H1 (cell line): ENCODE data around the gene LAPTM4A. TPM values are rescaled to one million over a fixed set of nuclear protein-coding genes. Genes with fewer than 3 reads are reported as not detected.

Source experiments
- CTCF ChIA-PET: fragments of 300-600 bp; sonication (Branson Sonifier 250); formaldehyde crosslinking; loops from one replicate; lab custom pipeline; 2021; ENCODE audit not compliant: partially characterized antibody; lab: Charles Lee
- POLR2A ChIA-PET: fragments of 300-600 bp; sonication (Branson Sonifier 250); formaldehyde crosslinking; loops from one replicate; lab custom pipeline; 2021; ENCODE audit warnings: inconsistent platforms; ENCODE audit not compliant: partially characterized antibody; lab: Charles Lee
- DNase-seq, 2 experiments: peaks; one replicate each; pipeline versions ENCODE4 v3.0.0 to v3.0.0-alpha.2; 2010 to 2022; ENCODE audit warnings: low spot score in 2 of 2, low read depth in 1 of 2, mixed read lengths in 1 of 2
- FAIRE-seq: peaks from 2 replicates; lab custom pipeline; 2011; peaks lifted over from hg19 to GRCh38; lab: Jason Lieb, UNC
- H2AFZ ChIP-seq: 2 replicates; pipeline ENCODE4 v1.8.1; 2012; ENCODE audit warnings: low read length, inconsistent platforms
- H2AK5ac ChIP-seq: 2 replicates; pipeline ENCODE4 v1.6.1; 2013; ENCODE audit warnings: low read depth, low read length
- H2BK120ac ChIP-seq: replicated peaks from 2 replicates; pipeline ENCODE3; 2013; ENCODE audit warnings: low read depth, low read length, inconsistent platforms
- H2BK12ac ChIP-seq: 2 replicates; pipeline ENCODE4 v1.6.1; 2013; ENCODE audit warnings: low read depth, low read length
- H2BK15ac ChIP-seq: 2 replicates; pipeline ENCODE4 v1.6.1; 2013; ENCODE audit warnings: low read length
- H2BK20ac ChIP-seq: 2 replicates; pipeline ENCODE4 v1.6.1; 2013; ENCODE audit warnings: low read length
- H2BK5ac ChIP-seq: 2 replicates; pipeline ENCODE4 v1.6.1; 2013; ENCODE audit warnings: low read depth, low read length
- H3K14ac ChIP-seq: 2 replicates; pipeline ENCODE4 v1.6.1; 2013; ENCODE audit warnings: inconsistent platforms; ENCODE audit not compliant: insufficient read length
- H3K18ac ChIP-seq: 2 replicates; pipeline ENCODE4 v1.6.1; 2013; ENCODE audit warnings: low read length; ENCODE audit errors: extremely low read depth
- H3K23ac ChIP-seq: 2 replicates; pipeline ENCODE4 v1.6.1; 2013; ENCODE audit warnings: inconsistent platforms; ENCODE audit not compliant: insufficient read length
- H3K23me2 ChIP-seq: 2 replicates; pipeline ENCODE4 v1.6.1; 2013; ENCODE audit warnings: low read depth, low read length
- H3K27ac ChIP-seq: 2 replicates; pipeline ENCODE4 v1.6.1; 2011; ENCODE audit warnings: low read depth, low read length, inconsistent platforms
- H3K27me3 ChIP-seq, 4 experiments: replicated peaks in 1 of 4; 1 replicate in 1 of 4; 2 replicates in 3 of 4; pipeline versions ENCODE4 v1.6.1 to v1.8.1; 2011 to 2013; ENCODE audit warnings: low read length in 3 of 4, mild to moderate bottlenecking in 3 of 4, inconsistent platforms in 2 of 4, mixed read lengths in 2 of 4, moderate library complexity in 1 of 4; ENCODE audit not compliant: control insufficient read depth in 3 of 4, insufficient read depth in 3 of 4; ENCODE audit errors: extremely low read depth in 1 of 4
- H3K36me3 ChIP-seq, 4 experiments: 2 replicates each; pipeline versions ENCODE4 v1.6.1 to v1.8.1; 2011 to 2013; ENCODE audit warnings: mild to moderate bottlenecking in 4 of 4, low read length in 3 of 4, moderate library complexity in 2 of 4, control low read depth in 1 of 4, inconsistent platforms in 1 of 4; ENCODE audit not compliant: insufficient read depth in 4 of 4, control insufficient read depth in 2 of 4
- H3K4ac ChIP-seq: replicated peaks from 2 replicates; pipeline ENCODE3; 2013; ENCODE audit warnings: low read length, low read depth, mixed read lengths, inconsistent platforms; ENCODE audit not compliant: insufficient read length
- H3K4me1 ChIP-seq, 4 experiments: replicated peaks in 1 of 4; 1 replicate in 1 of 4; 2 replicates in 3 of 4; pipeline versions ENCODE4 v1.6.1 to v1.8.1; 2011 to 2013; ENCODE audit warnings: low read length in 3 of 4, inconsistent platforms in 2 of 4, mixed read lengths in 1 of 4; ENCODE audit not compliant: insufficient read depth in 4 of 4, control insufficient read depth in 3 of 4
- H3K4me2 ChIP-seq, 2 experiments: 2 replicates each; pipeline versions ENCODE4 v1.6.1 to v1.8.1; 2011 to 2013; ENCODE audit warnings: low read depth in 2 of 2, low read length in 2 of 2, control low read depth in 1 of 2, inconsistent platforms in 1 of 2, mild to moderate bottlenecking in 1 of 2; ENCODE audit not compliant: insufficient read depth in 1 of 2
- H3K4me3 ChIP-seq, 4 experiments: fragments of 200-600, 300-600 bp in 1 of 4; sonication (generic), shearing (Covaris generic), sonication (Bioruptor Twin) in 1 of 4; 2 replicates each; pipeline versions ENCODE4 v1.5.1 to v1.8.1; 2011 to 2016; ENCODE audit warnings: low read length in 4 of 4, low read depth in 3 of 4, control low read depth in 2 of 4, inconsistent platforms in 2 of 4, mild to moderate bottlenecking in 2 of 4, mixed read lengths in 1 of 4, moderate library complexity in 1 of 4; ENCODE audit not compliant: insufficient read depth in 2 of 4; ENCODE audit errors: extremely low read depth in 1 of 4
- H3K56ac ChIP-seq: replicated peaks from 2 replicates; pipeline ENCODE3; 2013; ENCODE audit warnings: low read depth, mild to moderate bottlenecking, mixed read lengths, low read length, inconsistent platforms; ENCODE audit not compliant: insufficient read length
- H3K79me1 ChIP-seq: 2 replicates; pipeline ENCODE4 v1.6.1; 2013; ENCODE audit warnings: low read depth, low read length, control low read depth
- H3K79me2 ChIP-seq, 2 experiments: 2 replicates each; pipeline versions ENCODE4 v1.6.1 to v1.8.1; 2012 to 2013; ENCODE audit warnings: low read length in 2 of 2, mild to moderate bottlenecking in 2 of 2, inconsistent platforms in 1 of 2; ENCODE audit not compliant: insufficient read depth in 2 of 2, control insufficient read depth in 1 of 2
- H3K9ac ChIP-seq, 4 experiments: replicated peaks in 1 of 4; 1 replicate in 1 of 4; 2 replicates in 3 of 4; pipeline versions ENCODE4 v1.6.1 to v1.8.1; 2011 to 2013; ENCODE audit warnings: low read depth in 3 of 4, low read length in 3 of 4, control low read depth in 2 of 4, mild to moderate bottlenecking in 2 of 4, moderate library complexity in 2 of 4, inconsistent platforms in 1 of 4; ENCODE audit errors: extremely low read depth in 1 of 4
- H3K9me3 ChIP-seq, 2 experiments: 2 replicates each; pipeline versions ENCODE4 v1.6.1 to v1.8.1; 2012 to 2013; ENCODE audit warnings: mild to moderate bottlenecking in 2 of 2, moderate library complexity in 2 of 2, control low read depth in 1 of 2, inconsistent platforms in 1 of 2, low read depth in 1 of 2, low read length in 1 of 2, mixed read lengths in 1 of 2; ENCODE audit not compliant: insufficient read depth in 2 of 2
- H4K20me1 ChIP-seq, 2 experiments: replicated peaks in 1 of 2; 2 replicates each; pipeline versions ENCODE3 to v1.8.1; 2011 to 2013; ENCODE audit warnings: inconsistent platforms in 2 of 2, low read length in 2 of 2, mild to moderate bottlenecking in 1 of 2; ENCODE audit not compliant: insufficient read depth in 2 of 2, control insufficient read depth in 1 of 2
- H4K5ac ChIP-seq: 2 replicates; pipeline ENCODE4 v1.6.1; 2013; ENCODE audit warnings: low read length, low read depth, mixed read lengths, inconsistent platforms; ENCODE audit not compliant: insufficient read length
- H4K8ac ChIP-seq: 2 replicates; pipeline ENCODE4 v1.8.0; 2013; ENCODE audit warnings: mild to moderate bottlenecking, moderate library complexity, low read length, inconsistent platforms; ENCODE audit not compliant: insufficient read depth; ENCODE audit errors: extremely low read depth
- H4K91ac ChIP-seq: replicated peaks from 2 replicates; pipeline ENCODE3; 2013; ENCODE audit warnings: low read length, mixed read lengths, inconsistent platforms; ENCODE audit not compliant: insufficient read length
- CREB1 ChIP-seq: IDR thresholded peaks from 2 replicates; pipeline ENCODE4 v1.6.1; 2012; ENCODE audit warnings: inconsistent platforms
- GTF2F1 ChIP-seq: IDR thresholded peaks from 2 replicates; pipeline ENCODE4 v1.6.1; 2012; ENCODE audit warnings: low read depth, low read length, improper control_type of control experiment, borderline replicate concordance
- JUN ChIP-seq: IDR thresholded peaks from 2 replicates; pipeline ENCODE4 v1.6.1; 2011; ENCODE audit warnings: low read depth, mild to moderate bottlenecking, improper control_type of control experiment, low read length
- SRF ChIP-seq: IDR thresholded peaks from 2 replicates; pipeline ENCODE4 v1.6.1; 2011; ENCODE audit warnings: mild to moderate bottlenecking, low read depth, low read length, moderate library complexity
- WGBS, 2 experiments: shearing (Covaris generic) in 1 of 2; methylation state at CpG; one replicate each; pipeline versions ENCODE4 v1.1.6 to v1.1.7; 2013 to 2015; ENCODE audit warnings: low lambda C conversion rate in 2 of 2, mixed read lengths in 2 of 2, inconsistent platforms in 1 of 2, low coverage in 1 of 2, missing lambda C conversion rate in 1 of 2; ENCODE audit not compliant: insufficient replicate concordance in 2 of 2, insufficient coverage in 1 of 2, insufficient read length in 1 of 2; ENCODE audit errors: extremely low coverage in 1 of 2, missing lambda C conversion rate in 1 of 2; 5-methylcytosine and 5-hydroxymethylcytosine counted together
- polyA plus RNA-seq, 7 experiments: library from polyadenylated mRNA; depleted of rRNA in 3 of 7; stranded (reverse) in 5 of 7; unstranded in 2 of 7; fragments of >200 nt in 5 of 7; fragments of 200-250 nt in 2 of 7; gene quantifications; 1 replicate in 5 of 7; 2 replicates in 1 of 7; 4 replicates in 1 of 7; pipeline versions ENCODE4 v1.2.1 to v1.2.3, GENCODE V29; 2011 to 2013; ENCODE audit warnings: missing spikeins in 2 of 7, mixed read lengths in 2 of 7
- total RNA-seq: library from RNA; stranded (reverse); fragmentation: NEBNext Ultra II Directional; extraction: Animal tissue kit (Norgen Biotek cat#: 25700); gene quantifications from 2 replicates; pipeline ENCODE4 v1.2.1, GENCODE V29; 2021

LAPTM4A gene
- total and polyA plus RNA-seq, 2 of the 8 experiments (the other 6 are each of a cell fraction or from before 2014, with no cell fraction given), result 193 to 419 TPM

- DNase-seq, result no peak
- WGBS, 2 experiments, result 97% methylated on average over 2 of the region's 2 CpGs; no CpG with 5 or more reads in 1 of the 2 experiments
- CTCF ChIA-PET, result interaction anchor here (1.1 to 6.1 kb wide), 3 partner anchors 10 to 23 kb away, joined by 3 to 30 read pairs (median 4); no protein-coding TSS in a partner anchor
- no peak overlapping the region for H3K4me2 ChIP-seq
- H4K8ac ChIP-seq, result no peak overlapping the region
- no peak overlapping the region for H3K27ac ChIP-seq
- H3K4ac ChIP-seq, result no peak overlapping the region
- peaks cover 0 to 26% of the 10 kb centered on the region in 2 experiments; a peak in 3 of 4 replicates for H3K79me2 ChIP-seq
- no peaks in the 10 kb centered on the region for H3K23me2 ChIP-seq
- no peak overlapping the region for H3K18ac ChIP-seq
- H2BK12ac ChIP-seq, result no peak overlapping the region
- H2AFZ ChIP-seq, result no peak overlapping the region
- no peak overlapping the region for H2BK15ac ChIP-seq
- H2BK120ac ChIP-seq, result no peak overlapping the region
- FAIRE-seq, result no peak
- H3K4me3 ChIP-seq, result no peak overlapping the region
- H3K14ac ChIP-seq, result no peak overlapping the region
- no peak overlapping the region for H4K91ac ChIP-seq
- H3K79me1 ChIP-seq, result peaks cover 3% of the 10 kb centered on the region; the same call in 1 of the 2 replicates
- peaks cover 5 to 13% of the 10 kb centered on the region in 2 experiments for H4K20me1 ChIP-seq
- H2BK20ac ChIP-seq, result no peak overlapping the region
- H2BK5ac ChIP-seq, result no peak overlapping the region
- no peak overlapping the region for H3K23ac ChIP-seq
- H3K56ac ChIP-seq, result no peak overlapping the region
- H3K36me3 ChIP-seq, result peaks cover 17 to 70% (median 54%) of the 10 kb centered on the region in 4 experiments
- no peak overlapping the region for H4K5ac ChIP-seq
- POLR2A ChIA-PET, result interaction anchor here (1.2 kb wide), 2 partner anchors 10 to 13 kb away, joined by 3 read pairs; no protein-coding TSS in a partner anchor
- TF ChIP-seq GTF2F1 (no peak), JUN (no peak), SRF (no peak), CREB1 (no peak)
- TF ChIP-seq, all 59 proteins: peak for 0
- Histone ChIP-seq H3K9me3 (no peaks in the 10 kb centered on the region), H3K4me1 (no peaks in the 10 kb centered on the region), H3K9ac (no peak overlapping the region), H2AK5ac (no peak overlapping the region), H3K27me3 (no peaks in the 10 kb centered on the region)
These were observed 13.8 kb downstream of the LAPTM4A start for GRCh38 chr2:20037660-20038059.
